H1 (cell line): ENCODE measurements around the gene SIK3. TPM values are rescaled to one million over a fixed set of nuclear protein-coding genes. Genes with fewer than 3 reads are reported as not detected.

Experiments used
- GTF2F1 ChIP-seq: IDR thresholded peaks from 2 replicates; pipeline ENCODE4 v1.6.1; 2012; ENCODE audit warnings: low read depth, low read length, improper control_type of control experiment, borderline replicate concordance
- SP1 ChIP-seq: IDR thresholded peaks from 2 replicates; pipeline ENCODE4 v1.6.1; 2011; ENCODE audit warnings: low read depth, low read length
- SUZ12 ChIP-seq: fragments of 200-600 bp; sonication (generic); IDR thresholded peaks from 2 replicates; pipeline ENCODE4 v1.6.1; 2012; ENCODE audit warnings: mild to moderate bottlenecking, inconsistent platforms, low read length, moderate library complexity, mixed read lengths
- TAF1 ChIP-seq: IDR thresholded peaks from 2 replicates; pipeline ENCODE4 v1.6.1; 2011; ENCODE audit warnings: mild to moderate bottlenecking, low read depth, low read length
- polyA plus RNA-seq, 7 experiments: library from polyadenylated mRNA; depleted of rRNA in 3 of 7; stranded (reverse) in 5 of 7; unstranded in 2 of 7; fragments of >200 nt in 5 of 7; fragments of 200-250 nt in 2 of 7; gene quantifications; 1 replicate in 5 of 7; 2 replicates in 1 of 7; 4 replicates in 1 of 7; pipeline versions ENCODE4 v1.2.1 to v1.2.3, GENCODE V29; 2011 to 2013; ENCODE audit warnings: missing spikeins in 2 of 7, mixed read lengths in 2 of 7
- total RNA-seq: library from RNA; stranded (reverse); fragmentation: NEBNext Ultra II Directional; extraction: Animal tissue kit (Norgen Biotek cat#: 25700); gene quantifications from 2 replicates; pipeline ENCODE4 v1.2.1, GENCODE V29; 2021

Gene SIK3
- total and polyA plus RNA-seq, 2 of the 8 experiments (the other 6 are each of a cell fraction or from before 2014, with no cell fraction given) = 19.9 to 32.1 TPM

- no peak for TF ChIP-seq GTF2F1
- TF ChIP-seq TAF1 = no peak
- TF ChIP-seq SUZ12 = no peak
- no peak for TF ChIP-seq SP1
Measured at GRCh38 chr11:116950210-116950609, 148.0 kb downstream of the SIK3 start (continued).
